Skeletal muscle satellite cell (primary cell): ENCODE measurements around the gene EMC10.
"Not testable (repeated sequence)": the region's sequence is repeated elsewhere in the genome, so short reads cannot be mapped to it uniquely, and the experiment has no call there.

Experiments used
- H3K27me3 ChIP-seq: 2 replicates; pipeline ENCODE4 v1.7.0; 2013; ENCODE audit warnings: low read length; ENCODE audit not compliant: control insufficient read depth, insufficient read depth
- H3K36me3 ChIP-seq: 2 replicates; pipeline ENCODE4 v1.7.0; 2013; ENCODE audit warnings: mild to moderate bottlenecking, control low read depth, low read length; ENCODE audit not compliant: insufficient read depth
- H3K4me1 ChIP-seq: 2 replicates; pipeline ENCODE4 v1.7.0; 2013; ENCODE audit warnings: low read length; ENCODE audit not compliant: control insufficient read depth, insufficient read depth
- H3K4me2 ChIP-seq: 2 replicates; pipeline ENCODE4 v1.7.0; 2013; ENCODE audit warnings: mild to moderate bottlenecking, low read length
- H3K4me3 ChIP-seq: 2 replicates; pipeline ENCODE4 v1.7.0; 2013; ENCODE audit warnings: low read length
- H3K9ac ChIP-seq: 2 replicates; pipeline ENCODE4 v1.7.0; 2013; ENCODE audit warnings: mild to moderate bottlenecking, low read depth, low read length, moderate library complexity
- H3K9me3 ChIP-seq: replicated peaks from 2 replicates; pipeline ENCODE4 v1.7.0; 2013; ENCODE audit warnings: mild to moderate bottlenecking, control low read depth, low read length

EMC10 gene

GRCh38 chr19:50435221-50435620 is 41.1 kb upstream of the EMC10 start:
- Histone ChIP-seq H3K4me1 (peaks cover 5% of the 10 kb centered on the region), H3K9ac (no peak overlapping the region), H3K9me3 (no peaks in the 10 kb centered on the region), H3K36me3 (no peaks in the 10 kb centered on the region), H3K4me2 (no peak overlapping the region), H3K27me3 (peaks cover 40% of the 10 kb centered on the region), H3K4me3 (no peak overlapping the region)

DNA sequence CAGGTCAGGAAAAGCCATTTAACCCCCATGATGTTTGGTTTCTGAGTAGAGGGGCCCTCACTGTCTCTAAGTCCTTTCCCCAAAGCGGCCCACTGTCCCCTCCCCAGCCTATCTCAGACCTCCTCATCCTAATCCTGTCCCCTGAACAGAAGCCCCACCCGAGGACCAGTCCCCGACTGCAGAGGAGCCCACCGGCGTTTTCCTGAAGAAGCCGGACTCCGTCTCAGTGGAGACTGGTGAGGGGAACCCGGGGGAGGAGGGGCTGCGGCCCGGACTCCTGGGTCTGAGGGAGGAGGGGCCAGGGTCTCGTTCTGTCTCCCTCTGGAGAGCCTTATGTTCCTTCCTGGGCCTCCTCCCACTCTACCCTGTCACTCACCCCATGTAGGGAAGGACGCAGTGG is 40.7 kb upstream of the EMC10 start:
- Histone ChIP-seq H3K9me3 (no peaks in the 10 kb centered on the region), H3K9ac (no peak overlapping the region), H3K4me3 (no peak overlapping the region), H3K27me3 (peaks cover 38% of the 10 kb centered on the region), H3K4me2 (no peak overlapping the region), H3K4me1 (peaks cover 5% of the 10 kb centered on the region), H3K36me3 (no peaks in the 10 kb centered on the region)

DNA sequence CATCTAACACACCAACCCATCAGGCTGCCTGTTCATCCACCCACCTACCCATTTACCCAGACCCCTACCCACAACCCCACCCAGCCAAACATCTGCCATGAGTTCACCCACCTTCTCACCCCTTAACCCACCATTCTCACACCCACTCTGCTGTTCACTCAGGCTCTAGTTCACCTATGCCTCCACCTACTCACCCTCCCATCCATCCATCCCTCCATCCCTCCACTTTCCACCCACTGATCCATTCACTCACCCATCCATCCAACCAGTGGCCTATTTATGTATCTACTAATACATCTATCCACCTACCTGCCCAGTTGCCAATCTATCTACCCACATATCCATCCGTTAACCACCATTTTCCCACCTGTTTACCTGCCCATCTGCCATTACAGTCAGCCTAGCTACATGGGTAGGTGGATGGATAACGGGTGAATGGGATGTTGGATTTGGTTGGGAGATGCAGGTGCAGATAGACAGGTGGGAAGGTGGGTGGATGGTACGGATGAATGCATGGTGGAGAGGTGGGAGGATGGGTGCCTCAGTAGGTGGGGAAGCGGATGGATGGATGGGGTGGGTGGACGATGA is 38.4 kb upstream of the EMC10 start:
- Histone ChIP-seq H3K4me1 (no peaks in the 10 kb centered on the region), H3K4me2 (no peak overlapping the region), H3K4me3 (no peak overlapping the region), H3K9me3 (no peaks in the 10 kb centered on the region), H3K27me3 (peaks cover 22% of the 10 kb centered on the region), H3K9ac (no peak overlapping the region), H3K36me3 (no peaks in the 10 kb centered on the region)

GRCh38 chr19:50439130-50439529 is 37.2 kb upstream of the EMC10 start:
- peaks cover 17% of the 10 kb centered on the region for H3K27me3 ChIP-seq
- H3K4me3 ChIP-seq, H3K4me1 ChIP-seq, H3K4me2 ChIP-seq, H3K9me3 ChIP-seq, H3K36me3 ChIP-seq, H3K9ac ChIP-seq: not testable (repeated sequence)

DNA sequence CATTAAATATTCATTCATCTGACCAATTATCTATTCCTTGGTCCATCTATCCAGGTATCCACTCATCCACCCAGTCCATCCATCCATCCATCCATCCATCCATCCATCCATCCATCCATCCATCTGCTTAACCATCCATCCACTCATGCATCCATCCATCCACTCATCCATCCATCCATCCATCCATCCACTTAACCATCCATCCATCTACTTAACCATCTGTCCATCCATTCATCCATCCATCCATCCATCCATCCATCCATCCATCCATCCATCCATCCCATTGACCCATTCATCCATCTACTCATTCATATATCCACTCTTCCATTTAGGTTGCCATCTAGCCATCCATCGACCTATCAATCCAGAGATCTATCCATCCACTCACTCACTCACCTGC is 32.2 kb upstream of the EMC10 start:
- no peaks in the 10 kb centered on the region for H3K4me1 ChIP-seq
- H3K9me3 ChIP-seq = no peaks in the 10 kb centered on the region
- H3K4me3 ChIP-seq = no peak overlapping the region
- no peaks in the 10 kb centered on the region for H3K27me3 ChIP-seq
- no peak overlapping the region for H3K9ac ChIP-seq
- H3K36me3 ChIP-seq = no peaks in the 10 kb centered on the region
- no peak overlapping the region for H3K4me2 ChIP-seq

DNA sequence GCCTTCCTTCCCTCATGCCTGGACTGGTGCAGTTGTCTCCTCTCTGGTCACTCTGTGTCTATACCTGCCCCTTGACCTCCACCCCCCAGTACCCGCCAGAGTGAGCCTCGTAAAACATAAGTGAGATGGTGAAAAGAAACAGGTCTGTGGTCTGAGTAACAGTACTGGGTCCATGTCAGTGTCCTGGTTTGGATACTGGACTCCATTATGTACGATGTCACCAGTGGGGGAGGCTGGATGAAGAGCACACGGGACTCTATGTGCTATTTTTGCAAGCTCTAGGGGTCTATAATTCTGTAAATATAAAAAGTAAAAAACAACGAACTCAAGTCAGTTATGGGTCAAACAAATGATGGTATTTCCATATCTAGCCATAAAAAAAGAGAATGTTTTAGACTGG is 29.3 kb upstream of the EMC10 start:
- Histone ChIP-seq H3K4me1 (no peaks in the 10 kb centered on the region), H3K36me3 (no peaks in the 10 kb centered on the region)

DNA sequence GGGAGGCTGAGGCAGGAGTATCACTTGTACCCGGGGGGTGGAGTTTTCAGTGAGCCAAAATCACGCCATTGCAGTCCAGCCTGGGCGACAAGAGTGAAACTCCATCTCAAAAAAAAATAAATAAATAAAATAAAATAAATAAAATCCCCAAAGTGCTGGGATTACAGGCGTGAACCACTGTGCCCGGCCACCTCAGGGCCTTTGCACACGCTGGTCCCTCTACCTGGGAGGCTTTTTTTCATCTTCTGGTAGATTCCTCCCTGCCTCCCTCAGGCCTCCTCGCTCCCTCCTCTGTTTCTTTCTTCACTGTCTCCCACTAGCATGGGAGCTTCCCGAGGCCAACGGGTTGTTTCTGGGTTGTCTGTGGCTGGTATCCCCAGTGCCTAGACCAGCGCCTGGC is 28.6 kb upstream of the EMC10 start:
- no peaks in the 10 kb centered on the region for H3K9me3 ChIP-seq
- H3K36me3 ChIP-seq = no peaks in the 10 kb centered on the region
- no peaks in the 10 kb centered on the region for H3K27me3 ChIP-seq
- no peaks in the 10 kb centered on the region for H3K4me1 ChIP-seq
- no peak overlapping the region for H3K9ac ChIP-seq
- H3K4me3 ChIP-seq = no peak overlapping the region
- H3K4me2 ChIP-seq = no peak overlapping the region

More for the DNA sequence above, 29.3 kb upstream of the EMC10 start:
- Histone ChIP-seq H3K27me3 (no peaks in the 10 kb centered on the region), H3K9me3 (no peaks in the 10 kb centered on the region), H3K9ac (no peak overlapping the region), H3K4me2 (no peak overlapping the region), H3K4me3 (no peak overlapping the region)

DNA sequence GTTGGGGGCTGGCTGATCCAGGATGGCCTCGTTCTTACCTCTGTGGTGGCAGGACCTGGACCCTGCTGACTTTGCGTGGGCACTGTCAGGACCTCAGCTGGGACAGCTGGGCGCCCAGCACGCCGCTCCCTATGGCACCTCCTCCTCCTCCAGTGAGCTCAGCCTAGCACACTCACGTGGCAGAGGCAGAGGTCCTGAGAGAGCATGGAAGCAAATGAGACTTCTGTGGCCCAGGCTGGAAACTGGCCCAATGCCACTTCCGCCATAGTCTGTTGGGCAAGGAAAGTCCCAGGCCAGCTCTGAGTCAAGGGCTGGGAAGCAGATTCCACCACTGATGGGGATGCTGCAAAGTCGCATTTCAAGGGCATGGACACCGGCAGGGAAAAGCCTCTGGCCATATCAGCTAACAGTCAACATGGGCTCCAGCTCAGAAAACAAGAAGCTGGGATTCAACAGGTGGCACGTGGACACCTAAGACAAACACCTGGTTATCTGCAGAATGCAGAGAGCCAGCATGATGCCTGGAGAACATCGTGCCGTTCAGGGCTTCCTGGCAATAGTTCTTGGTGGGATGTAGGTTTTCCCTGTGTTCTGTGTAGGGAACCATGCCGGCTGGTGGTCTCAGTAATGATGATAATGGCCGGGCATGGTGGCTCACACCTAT is 26.9 kb upstream of the EMC10 start:
- Histone ChIP-seq H3K4me2 (no peak overlapping the region), H3K9ac (no peak overlapping the region), H3K36me3 (no peaks in the 10 kb centered on the region), H3K4me3 (no peak overlapping the region), H3K27me3 (no peaks in the 10 kb centered on the region), H3K9me3 (no peaks in the 10 kb centered on the region), H3K4me1 (no peaks in the 10 kb centered on the region)

GRCh38 chr19:50450369-50451222 is 25.7 kb upstream of the EMC10 start:
- Histone ChIP-seq H3K4me1 (no peaks in the 10 kb centered on the region), H3K9me3 (no peaks in the 10 kb centered on the region)

GRCh38 chr19:50451223-50451534 is 25.1 kb upstream of the EMC10 start:
- no peak overlapping the region for H3K9ac ChIP-seq
- H3K4me3 ChIP-seq = no peak overlapping the region
- H3K36me3 ChIP-seq = no peaks in the 10 kb centered on the region

More at GRCh38 chr19:50450369-50451222, 25.7 kb upstream of the EMC10 start:
- Histone ChIP-seq H3K4me2 (no peak overlapping the region), H3K27me3 (no peaks in the 10 kb centered on the region), H3K36me3 (no peaks in the 10 kb centered on the region), H3K4me3 (no peak overlapping the region), H3K9ac (no peak overlapping the region)

DNA sequence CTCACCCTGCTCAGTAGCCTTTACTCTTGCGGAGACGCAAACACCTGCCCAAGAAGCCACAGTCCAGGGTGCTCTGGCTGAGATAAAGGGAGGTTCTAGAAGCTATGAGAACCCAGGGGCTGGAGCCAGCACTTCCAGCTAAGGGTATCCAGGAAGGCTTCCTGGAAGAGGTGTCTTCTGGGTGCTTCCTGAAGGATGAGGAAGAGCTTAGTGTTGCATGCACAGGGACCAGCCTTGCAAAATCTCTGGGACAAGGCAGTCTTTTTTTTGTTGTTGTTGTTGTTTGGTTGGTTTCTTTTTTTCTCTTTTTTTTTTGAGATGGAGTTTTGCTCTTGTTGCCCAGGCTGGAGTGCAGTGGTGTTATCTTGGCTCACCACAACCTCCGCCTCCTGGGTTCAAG is 23.1 kb upstream of the EMC10 start:
- H3K36me3 ChIP-seq = no peaks in the 10 kb centered on the region

More at GRCh38 chr19:50451223-50451534, 25.1 kb upstream of the EMC10 start:
- Histone ChIP-seq H3K27me3 (no peaks in the 10 kb centered on the region), H3K9me3 (no peaks in the 10 kb centered on the region), H3K4me1 (no peaks in the 10 kb centered on the region), H3K4me2 (no peak overlapping the region)

More for the DNA sequence above, 23.1 kb upstream of the EMC10 start:
- no peaks in the 10 kb centered on the region for H3K4me1 ChIP-seq
- no peak overlapping the region for H3K9ac ChIP-seq
- no peaks in the 10 kb centered on the region for H3K9me3 ChIP-seq
- H3K4me2 ChIP-seq = no peak overlapping the region
- peaks cover 3% of the 10 kb centered on the region for H3K27me3 ChIP-seq
- H3K4me3 ChIP-seq = no peak overlapping the region
